Stimulated activated CD4-positive, alpha-beta T cell treated with anti-CD3 and anti-CD28 coated beads, Interleukin-1b, Interleukin-23, amount 100 ng/mL, for 48 hours (primary cell): ENCODE results near the gene PLEKHB2.
A peak's percentile ranks its signal among the peaks of the same experiment; 100 is the strongest.
"Not testable (repeated sequence)": the region's sequence is repeated elsewhere in the genome, so short reads cannot be mapped to it uniquely, and the experiment has no call there.

ENCODE experiments used
- DNase-seq: peaks from one replicate; pipeline ENCODE4 v3.0.0-alpha.2; 2020

The PLEKHB2 gene

GRCh38 chr2:131094463-131095281 is 10.5 kb upstream of the PLEKHB2 start:
- DNase-seq, result no peak

DNA sequence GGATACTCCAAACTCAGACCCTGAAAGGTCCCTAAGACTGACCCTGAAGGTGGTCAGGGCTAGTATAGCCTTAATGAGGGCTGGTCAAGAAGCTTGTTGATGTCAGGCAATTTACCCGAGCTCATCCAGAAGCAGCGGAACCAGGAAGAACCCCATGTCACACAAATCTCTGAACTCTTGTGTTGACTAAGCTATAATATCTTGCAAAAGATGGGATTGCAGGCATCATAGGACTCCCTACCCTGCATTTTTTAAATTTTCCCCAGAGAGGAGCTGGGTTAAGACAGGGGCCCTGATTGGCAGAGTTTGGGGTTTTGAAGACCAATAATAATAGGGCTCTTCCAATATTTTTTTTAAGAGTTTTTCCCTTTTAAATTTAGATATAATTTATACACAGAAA is 2.0 kb upstream of the PLEKHB2 start:
- DNase-seq, result no peak

DNA sequence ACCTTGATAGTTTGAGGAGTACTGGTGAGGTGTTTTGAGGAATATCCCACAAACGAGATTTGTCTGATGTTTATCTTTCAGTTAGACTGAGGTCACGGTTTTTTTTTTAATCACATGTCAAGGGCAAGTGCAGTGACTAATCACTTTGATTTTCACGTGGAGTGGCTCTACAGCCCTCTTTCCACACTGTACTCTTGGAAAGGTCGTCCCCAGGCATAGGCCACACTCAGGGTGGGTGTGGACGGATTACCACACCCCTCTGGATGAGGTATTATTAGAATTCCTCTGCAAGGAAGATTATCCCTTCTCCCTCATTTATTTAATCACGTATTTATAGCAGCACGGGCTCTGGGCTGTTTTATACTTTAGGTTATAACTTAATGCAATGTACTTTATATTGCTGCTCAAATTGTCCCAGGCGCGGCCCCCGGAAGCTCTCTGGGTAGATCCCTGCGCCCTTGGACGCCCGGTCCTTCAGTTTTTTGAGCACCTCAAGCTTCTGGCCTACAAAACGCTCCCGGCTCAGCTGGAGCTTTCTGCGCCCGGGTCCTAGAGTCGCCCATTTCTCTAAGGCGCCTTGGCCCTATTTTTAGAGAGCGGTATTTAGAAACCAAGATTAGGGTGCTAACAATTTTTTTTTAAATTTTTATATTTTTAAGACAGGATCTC is 515 bp upstream of the PLEKHB2 start:
- DNase-seq, result peak; percentile 35

GRCh38 chr2:131105950-131106801 is 1.0 kb downstream of the PLEKHB2 start:
- DNase-seq, result peak; percentile 34

GRCh38 chr2:131112529-131112928 is 7.4 kb downstream of the PLEKHB2 start:
- DNase-seq, result no peak

DNA sequence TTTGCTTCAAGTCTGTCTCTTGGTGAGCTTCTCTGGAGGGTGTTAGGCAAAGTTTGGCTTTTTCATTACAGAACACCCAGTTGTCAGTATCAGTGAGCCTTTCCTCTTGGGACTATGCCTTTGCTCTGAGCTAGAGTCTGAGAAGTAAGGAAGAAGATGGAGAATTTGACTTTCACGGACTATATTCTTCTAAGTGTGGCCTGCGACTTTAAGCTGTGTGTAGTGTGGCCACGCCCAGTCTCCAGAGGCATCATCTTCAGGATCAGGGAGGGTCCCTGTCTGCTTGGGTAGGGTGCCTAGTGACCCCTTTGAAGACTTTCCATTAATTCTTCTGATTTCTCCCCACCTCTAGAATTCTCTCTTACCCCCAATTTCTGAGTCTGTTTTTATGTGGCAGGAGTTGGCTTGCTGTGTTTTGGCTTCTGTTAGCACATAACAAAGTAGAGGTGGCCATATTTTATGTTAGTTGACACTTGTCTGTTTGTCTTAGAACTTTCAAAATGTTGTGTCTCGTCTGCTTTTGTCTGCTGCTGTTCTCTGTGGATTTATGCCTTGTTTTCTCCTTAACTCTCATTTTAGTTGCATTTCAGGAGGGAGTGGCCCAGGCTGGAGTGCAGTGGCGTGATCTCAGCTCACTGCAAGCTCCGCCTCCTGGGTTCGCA is 8.6 kb downstream of the PLEKHB2 start:
- DNase-seq, result no peak

GRCh38 chr2:131114950-131115349 is 9.8 kb downstream of the PLEKHB2 start:
- DNase-seq, result not testable (repeated sequence)

DNA sequence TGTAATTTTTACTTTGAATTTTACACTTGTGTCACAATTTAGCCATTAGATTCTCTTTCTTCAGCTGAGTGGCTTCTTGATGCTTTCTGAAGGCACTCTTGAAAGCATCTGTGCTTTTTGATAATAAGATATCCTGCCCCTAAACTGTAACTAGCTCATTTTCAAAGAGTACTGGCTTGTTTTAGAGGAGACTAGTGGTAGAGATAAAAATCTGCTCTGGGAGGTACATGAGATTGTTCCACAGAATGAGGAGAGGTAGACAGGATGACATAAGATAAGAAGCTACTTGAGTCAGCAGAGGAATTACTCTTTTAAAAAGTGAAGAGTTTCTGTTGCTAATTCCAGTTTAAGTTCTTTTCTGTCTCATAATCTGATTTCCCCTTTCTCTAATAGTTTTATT is 10.6 kb downstream of the PLEKHB2 start:
- no peak for DNase-seq

DNA sequence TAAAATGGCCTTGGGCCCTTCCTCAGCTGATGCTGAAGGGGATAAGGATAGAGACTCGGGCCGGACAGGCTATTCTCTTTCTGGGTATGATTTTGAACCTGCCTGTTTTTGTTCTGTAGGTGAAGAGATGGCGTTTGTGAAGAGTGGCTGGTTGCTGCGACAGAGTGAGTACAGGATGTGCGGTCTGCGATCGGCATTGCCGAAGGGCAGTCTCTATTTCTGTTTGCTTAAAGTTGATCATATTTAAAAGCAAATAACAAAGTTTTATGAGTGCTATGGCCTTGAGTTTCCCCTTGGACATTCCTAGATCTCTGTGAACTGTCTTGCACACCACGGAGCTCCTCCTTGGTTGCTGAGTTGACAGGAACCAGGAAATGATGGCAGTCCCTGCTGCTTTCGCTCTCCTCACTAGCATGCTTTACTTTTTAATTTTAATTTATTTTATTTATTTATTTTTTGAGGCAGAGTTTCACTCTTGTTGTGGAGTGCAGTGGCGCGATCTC is 15.7 kb downstream of the PLEKHB2 start:
- DNase-seq, result no peak

DNA sequence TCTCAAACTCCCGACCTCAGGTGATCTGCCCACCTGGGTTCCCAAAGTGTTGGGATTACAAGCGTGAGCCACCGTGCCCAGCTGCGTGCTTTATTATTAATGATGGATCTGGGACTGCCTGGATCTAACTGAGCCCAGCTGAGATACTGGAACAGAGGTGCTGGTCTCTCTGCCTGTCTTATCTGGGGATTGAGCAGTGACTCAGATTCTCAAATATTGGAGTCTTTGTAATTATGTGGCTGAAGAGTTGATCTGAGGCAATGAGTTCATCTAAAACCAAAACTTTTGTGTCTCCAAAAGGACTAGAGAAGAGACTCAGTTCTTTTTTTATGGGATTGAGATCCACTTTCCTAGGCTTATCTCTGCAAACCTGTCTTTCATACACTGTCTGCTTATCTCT is 16.3 kb downstream of the PLEKHB2 start:
- DNase-seq, result no peak

DNA sequence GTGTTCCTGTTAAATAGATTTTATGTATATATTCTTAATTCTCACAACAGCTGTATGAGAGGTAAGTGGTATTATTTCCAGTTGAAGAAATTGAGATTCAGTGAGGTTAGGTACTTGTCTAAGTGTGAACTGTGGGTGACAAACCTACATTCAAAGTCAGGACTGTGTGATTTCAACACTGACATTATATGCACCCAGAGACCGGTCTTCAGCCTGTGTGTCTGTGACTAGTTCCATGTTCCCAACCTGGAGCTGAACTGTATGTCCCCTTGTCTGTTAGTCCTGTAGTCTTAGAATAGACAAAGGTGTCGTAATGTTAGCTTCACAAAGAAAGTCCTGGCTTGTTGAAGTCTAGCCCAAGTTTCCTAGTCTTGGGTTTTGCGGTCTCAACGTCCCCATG is 17.4 kb downstream of the PLEKHB2 start:
- DNase-seq, result no peak

DNA sequence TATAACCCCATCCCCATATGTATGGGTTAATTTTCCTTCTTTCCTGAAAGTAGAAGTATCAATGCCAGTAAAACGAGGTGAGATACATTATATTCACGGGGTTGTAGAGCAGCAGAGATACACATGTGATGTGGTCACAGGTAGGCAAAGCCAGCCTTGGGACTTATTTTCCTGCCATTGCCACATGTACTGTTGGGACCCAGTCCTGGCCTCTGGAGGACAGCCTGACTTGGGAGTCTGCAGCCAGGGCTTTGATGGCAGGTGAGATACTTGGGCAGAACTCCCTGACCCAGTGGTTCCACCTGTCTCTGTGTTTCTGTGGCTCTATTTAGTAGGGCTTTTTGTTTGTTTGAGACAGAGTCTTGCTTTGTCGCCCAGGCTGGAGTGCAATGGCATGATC is 18.1 kb downstream of the PLEKHB2 start:
- no peak for DNase-seq

DNA sequence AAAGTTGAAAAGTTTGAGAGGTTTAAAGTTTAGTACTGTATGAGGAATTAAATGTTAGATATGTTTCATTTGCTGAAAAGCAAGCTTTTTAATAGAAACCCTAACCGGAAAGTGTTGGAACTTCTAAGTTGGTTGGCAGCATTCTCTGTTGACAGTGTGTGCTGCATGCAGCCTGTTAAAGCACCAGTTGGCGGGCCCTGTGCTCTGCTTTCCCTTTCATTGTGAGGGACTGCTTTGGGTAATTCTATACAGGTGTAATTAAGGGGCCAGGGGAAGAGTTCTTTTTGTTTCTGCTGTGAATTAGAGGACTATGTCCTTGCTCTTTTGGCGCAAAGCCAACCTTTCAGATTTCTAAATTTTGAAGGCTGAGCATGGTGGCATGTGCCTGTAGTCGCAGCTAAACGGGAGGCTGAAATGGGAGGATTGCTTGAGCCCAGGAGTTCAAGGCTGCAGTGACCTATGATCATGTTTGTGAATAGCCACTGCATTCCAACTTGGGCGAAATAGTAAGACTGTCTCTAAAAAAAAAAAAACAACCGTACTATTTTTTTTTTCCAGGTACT is 20.1 kb downstream of the PLEKHB2 start:
- no peak for DNase-seq

- DNase-seq, result no peak
Measured at GRCh38 chr2:131126436-131126835, 21.3 kb downstream of the PLEKHB2 start.

DNA sequence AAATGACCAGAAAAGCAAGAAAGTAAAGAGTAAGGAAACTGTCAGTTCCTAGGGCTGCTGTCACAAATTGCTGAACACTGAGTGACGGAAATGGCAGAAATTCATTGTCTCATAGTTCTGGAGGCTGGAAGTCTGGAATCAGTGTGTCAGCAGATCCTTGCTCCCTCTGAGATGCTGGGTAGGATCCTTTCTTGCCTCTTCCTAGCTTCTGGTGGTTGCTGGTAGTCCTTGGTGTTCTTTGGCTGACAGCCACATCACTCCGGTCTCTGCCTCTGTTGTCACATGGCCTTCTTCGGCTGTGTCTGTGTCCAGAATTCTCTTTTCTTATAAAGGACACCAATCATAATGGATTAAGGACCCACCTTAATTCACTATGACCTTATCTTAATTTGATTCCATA is 21.9 kb downstream of the PLEKHB2 start:
- DNase-seq, result no peak

- DNase-seq, result no peak
Measured at GRCh38 chr2:131127981-131128380, 22.8 kb downstream of the PLEKHB2 start.

DNA sequence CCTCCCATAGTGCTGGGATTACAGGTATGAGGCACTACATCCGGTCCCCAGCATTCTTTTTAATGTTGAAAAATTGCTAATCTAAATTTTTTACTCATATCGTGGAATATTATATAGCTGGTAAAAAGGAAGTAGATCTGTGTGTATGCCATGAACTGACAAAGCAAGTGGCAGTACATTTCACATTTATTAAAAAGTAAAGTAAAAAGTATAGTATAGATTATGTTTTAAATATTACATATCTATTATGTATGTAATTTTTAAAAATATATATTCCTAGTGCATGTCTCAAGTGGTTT is 25.1 kb downstream of the PLEKHB2 start:
- no peak for DNase-seq

- no peak for DNase-seq
Measured at GRCh38 chr2:131132729-131133128, 27.6 kb downstream of the PLEKHB2 start.

DNA sequence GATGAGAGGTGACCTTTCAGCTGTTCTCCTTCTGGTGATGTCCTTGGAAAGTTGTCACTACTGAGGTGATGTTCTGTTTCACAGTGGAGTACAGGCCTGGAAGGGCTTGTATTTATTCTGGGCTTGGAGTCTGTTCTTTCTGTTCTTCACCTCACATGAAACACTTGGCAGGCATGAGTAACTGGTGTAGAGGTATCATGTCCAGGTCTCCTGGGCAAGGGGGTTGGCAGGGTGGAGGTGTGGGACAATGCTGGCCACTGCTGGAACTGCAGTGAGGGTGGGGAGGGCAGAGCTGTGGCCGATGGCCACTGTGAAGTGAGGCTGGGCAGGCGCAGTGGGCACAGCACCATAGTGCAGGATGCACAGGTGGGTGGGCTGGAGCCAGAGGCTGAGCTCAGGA is 35.4 kb downstream of the PLEKHB2 start:
- DNase-seq, result no peak

- DNase-seq, result no peak
Measured at GRCh38 chr2:131142849-131143248, 37.7 kb downstream of the PLEKHB2 start.

- no peak for DNase-seq
Measured at GRCh38 chr2:131143803-131144202, 38.7 kb downstream of the PLEKHB2 start.

DNA sequence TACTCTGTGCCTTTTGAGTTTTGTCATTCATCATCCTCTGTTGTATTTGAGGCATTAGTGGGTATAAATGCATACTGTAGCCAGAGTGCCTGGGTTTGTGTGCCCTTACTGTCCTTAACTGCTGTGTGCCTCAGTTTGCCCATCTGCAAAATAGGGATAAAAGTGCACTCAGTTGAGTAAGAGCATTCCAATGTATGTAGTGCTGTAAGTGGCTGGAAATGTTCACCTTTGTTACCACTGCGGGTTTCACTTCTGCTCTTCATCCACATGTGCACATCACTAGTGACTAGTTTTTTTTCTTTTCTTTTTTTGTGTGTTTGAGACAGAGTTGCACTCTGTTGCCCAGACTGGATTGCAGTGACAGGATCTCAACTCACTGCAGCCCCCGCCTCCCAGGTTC is 39.9 kb downstream of the PLEKHB2 start:
- DNase-seq, result no peak

- no peak for DNase-seq
Measured at GRCh38 chr2:131146231-131146630, 41.1 kb downstream of the PLEKHB2 start.
